HG02798 (cell line): ENCODE data around the gene FLT3LG.
A peak's percentile ranks its signal among the peaks of the same experiment; 100 is the strongest.
"Not testable (repeated sequence)": the region's sequence is repeated elsewhere in the genome, so short reads cannot be mapped to it uniquely, and the experiment has no call there.

Source experiments
- ATAC-seq: cut with Tn5 transposase; IDR thresholded peaks from one replicate; pipeline ENCODE4 v1.9.1; 2021; ENCODE audit warnings: mild to moderate bottlenecking; ENCODE audit not compliant: unreplicated experiment, poor library complexity

Gene FLT3LG

DNA sequence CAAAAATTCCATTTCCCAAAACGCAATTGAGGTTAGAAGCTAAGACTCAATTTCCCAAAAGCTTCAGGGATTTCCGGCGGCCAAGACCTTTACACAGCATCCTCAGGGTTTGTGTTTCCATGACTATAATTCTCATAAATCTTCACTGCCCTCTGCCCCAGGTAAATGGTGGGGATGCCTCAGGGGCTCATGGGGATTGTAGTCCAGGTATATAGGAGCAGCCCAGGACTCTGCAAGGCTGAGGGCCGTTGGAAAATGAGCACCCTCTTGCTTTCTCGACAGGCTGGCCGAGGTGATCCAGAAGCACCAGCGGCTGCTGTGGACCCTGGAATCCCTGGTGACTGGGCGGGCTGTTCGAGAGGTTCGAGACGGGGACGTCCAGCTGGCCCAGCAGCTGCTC, 14.6 kb upstream of the FLT3LG start:
- no peak for ATAC-seq

DNA sequence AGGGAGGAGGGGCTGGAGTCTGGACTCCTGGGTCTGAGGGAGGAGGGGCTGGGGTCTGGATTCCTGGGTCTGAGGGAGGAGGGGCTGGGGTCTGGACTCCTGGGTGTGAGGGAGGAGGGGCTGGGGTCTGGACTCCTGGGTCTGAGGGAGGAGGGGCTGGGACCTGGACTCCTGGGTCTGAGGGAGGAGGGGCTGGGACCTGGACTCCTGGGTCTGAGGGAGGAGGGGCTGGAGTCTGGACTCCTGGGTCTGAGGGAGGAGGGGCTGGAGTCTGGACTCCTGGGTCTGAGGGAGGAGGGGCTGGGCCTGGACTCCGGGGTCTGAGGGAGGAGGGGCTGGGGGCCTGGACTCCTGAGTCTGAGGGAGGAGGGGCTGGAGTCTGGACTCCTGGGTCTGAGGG, 12.9 kb upstream of the FLT3LG start:
- ATAC-seq: not testable (repeated sequence)

DNA sequence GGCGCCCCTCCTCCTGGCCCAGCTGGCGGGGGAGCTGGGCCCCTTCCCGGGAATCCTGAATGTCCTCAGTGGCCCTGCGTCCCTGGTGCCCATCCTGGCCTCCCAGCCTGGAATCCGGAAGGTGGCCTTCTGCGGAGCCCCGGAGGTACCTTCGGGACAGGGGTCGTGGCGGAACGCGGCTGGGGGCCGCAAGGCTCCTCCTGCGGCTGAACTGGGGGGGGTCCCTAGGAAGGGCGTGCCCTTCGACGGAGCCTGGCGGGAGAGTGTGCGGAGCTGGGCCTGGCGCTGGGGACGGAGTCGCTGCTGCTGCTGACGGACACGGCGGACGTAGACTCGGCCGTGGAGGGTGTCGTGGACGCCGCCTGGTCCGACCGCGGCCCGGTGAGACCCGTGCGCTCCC, 12.4 kb upstream of the FLT3LG start:
- ATAC-seq: no peak

DNA sequence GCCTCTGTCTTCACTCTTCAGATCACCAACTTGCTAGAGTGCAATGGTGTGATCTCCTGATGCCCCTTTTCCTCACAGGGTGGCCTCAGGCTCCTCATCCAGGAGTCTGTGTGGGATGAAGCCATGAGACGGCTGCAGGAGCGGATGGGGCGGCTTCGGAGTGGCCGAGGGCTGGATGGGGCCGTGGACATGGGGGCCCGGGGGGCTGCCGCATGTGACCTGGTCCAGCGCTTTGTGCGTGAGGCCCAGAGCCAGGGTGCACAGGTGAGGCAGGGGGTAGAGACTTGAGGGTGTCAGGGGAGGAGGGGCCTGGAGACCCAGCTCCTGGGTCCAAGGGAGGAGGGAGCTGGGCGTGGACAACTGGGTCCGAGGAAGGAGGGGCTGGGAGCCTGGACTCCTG, 11.5 kb upstream of the FLT3LG start:
- no peak for ATAC-seq

DNA sequence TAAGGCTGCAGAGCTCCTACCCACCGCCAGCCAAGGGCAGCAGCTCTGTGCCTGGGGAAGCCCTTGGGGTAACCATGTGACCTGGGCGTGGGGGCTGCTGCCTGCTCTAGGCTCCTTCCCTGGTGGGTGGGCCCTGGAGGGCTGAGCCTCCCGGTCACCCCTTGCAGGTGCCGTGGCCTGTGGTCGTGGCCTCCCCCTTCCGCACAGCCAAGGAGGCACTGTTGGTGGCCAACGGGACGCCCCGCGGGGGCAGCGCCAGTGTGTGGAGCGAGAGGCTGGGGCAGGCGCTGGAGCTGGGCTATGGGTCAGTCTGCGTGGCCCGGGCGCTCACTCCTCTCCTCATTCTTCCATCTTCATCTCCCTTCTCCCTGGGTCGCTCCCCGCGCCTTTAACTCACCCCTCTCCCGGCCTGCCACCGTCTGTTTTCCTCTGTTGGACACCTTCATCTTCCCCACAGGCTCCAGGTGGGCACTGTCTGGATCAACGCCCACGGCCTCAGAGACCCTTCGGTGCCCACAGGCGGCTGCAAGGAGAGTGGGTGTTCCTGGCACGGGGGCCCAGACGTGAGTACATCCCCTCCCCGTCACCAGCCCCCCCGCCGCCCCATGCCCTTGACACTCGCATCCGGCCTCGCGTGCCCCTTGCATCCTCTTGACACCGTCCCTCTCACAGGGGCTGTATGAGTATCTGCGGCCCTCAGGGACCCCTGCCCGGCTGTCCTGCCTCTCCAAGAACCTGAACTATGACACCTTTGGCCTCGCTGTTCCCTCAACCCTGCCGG, 9.9 kb upstream of the FLT3LG start:
- ATAC-seq: no peak

DNA sequence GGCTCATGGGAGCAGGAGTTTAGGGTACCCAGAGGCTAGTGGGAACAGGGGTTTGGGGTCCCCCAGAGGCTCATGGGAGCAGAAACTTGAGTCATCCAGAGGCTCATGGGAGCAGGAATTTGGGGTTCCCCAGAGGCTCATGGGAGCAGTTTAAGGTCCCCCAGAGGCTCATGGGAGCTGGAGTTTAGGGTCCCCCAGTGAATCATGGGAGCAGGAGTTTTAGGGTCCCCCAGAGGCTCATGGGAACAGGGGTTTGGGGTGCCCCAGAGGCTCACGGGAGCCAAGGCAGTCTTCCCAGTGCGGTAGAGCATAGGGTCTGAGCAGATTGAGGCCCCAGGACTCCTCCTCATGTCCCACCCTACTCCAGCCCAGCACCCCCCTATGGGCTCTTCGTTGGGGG, 8.6 kb upstream of the FLT3LG start:
- ATAC-seq: no peak

DNA sequence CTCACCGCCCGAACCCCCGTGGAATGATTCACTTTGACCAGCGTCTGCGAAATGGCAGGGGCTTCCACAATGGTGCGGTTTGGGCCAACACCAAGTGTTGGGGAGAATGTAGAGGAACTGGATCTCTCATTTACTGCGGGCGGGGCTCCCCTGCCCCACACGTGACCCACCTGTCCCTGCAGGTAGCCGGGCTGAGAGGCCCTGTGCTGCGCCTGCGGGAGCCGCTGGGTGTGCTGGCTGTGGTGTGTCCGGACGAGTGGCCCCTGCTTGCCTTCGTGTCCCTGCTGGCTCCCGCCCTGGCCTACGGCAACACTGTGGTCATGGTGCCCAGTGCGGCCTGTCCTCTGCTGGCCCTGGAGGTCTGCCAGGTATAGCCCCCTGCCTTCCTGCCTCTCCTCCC, 5.8 kb upstream of the FLT3LG start:
- no peak for ATAC-seq

DNA sequence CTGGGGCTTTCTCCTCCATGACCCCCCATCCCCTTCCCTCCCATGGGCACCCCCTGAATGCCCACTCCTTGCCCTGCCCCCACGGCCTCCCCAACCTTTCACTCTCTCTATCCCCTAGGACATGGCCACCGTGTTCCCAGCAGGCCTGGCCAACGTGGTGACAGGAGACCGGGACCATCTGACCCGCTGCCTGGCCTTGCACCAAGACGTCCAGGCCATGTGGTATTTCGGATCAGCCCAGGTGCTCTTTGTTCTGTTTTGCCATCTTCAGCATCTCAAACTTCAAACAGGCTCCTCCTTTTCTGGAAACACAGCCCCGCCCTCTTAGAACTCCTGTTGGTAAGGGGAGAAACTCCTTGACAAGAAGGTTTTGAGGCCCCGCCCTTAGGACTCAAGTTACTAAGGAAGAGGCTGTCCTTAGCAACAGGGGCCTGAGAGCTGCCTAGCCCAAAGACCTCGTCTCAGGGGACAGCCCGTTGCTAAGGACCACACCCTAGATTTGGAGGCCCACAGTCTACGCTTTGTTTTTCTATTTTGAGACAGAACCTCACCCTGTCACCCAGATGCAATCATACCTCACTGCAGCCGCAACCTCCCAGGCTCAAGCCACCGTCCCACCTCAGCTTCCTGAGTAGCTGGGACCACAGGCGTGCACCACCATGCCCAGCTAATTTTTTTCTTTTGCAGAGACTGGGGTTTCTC, 5.1 kb upstream of the FLT3LG start:
- ATAC-seq: no peak

DNA sequence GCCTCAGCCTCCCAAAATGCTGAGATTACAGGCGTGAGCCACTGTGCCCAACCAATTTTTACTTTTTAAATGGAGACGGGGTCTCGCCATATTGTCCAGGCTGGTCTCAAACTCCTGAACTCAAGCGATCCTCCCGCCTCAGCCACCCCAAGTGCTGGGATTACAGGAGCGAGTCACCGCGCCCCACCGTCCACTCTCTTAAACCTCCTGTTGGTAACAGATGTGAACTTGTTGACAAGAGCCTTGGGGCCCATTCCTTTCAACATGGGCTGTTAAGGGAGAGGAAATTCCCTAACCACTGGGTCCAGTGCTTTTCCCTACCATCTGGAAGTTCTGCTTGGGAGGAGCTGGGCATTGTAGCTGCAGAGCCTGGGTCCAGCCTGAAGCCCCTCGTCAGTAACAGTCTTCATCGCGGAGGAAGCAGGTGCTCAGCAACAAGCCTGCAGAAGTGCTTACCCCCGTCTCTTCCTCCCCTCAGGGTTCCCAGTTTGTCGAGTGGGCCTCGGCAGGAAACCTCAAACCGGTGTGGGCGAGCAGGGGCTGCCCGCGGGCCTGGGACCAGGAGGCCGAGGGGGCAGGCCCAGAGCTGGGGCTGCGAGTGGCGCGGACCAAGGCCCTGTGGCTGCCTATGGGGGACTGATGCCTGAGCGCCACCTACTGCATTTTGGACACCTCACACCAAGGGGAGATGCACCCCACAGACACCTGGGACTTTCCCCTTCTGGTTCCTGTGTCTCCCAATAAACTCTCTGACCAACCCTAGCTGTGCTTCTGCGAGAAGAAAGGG, 4.0 kb upstream of the FLT3LG start:
- ATAC-seq: peak; percentile 60

DNA sequence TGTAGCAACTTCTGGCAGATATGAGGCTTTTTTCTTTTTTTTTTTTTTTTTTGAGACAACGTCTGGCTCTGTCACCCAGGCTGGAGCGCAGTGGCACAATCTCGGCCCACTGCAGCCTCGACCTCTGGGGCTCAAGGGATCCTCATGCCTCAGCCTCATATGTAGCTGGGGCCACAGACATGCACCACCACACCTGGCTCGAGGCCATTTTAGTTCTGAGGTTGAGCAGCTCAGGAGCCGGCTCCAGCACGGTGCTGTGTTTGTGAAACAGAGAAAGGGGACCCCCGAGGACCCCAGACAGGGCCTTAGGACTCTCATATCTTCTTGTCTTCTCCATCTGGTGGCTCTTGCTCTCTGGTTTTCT, 3.4 kb upstream of the FLT3LG start:
- ATAC-seq: no peak

DNA sequence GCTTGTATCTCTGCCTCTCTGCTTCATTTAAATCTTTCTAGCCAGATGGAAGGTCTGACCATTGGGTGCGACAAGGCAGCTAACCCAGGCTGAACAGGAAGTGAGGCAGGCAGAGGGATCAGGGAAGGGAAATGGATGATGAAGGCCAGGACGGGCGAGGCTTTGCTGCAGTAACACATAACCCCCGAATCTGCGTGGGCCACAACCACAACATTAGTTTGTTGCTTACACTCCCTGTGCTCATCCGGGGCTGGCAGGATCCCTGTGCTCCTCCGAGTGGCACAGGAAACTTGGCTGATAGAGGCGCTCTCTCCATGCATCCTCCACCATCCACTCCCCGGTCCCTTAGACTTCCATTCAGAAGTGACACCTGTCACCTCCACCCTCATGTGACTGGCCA, 1.1 kb upstream of the FLT3LG start:
- no peak for ATAC-seq

DNA sequence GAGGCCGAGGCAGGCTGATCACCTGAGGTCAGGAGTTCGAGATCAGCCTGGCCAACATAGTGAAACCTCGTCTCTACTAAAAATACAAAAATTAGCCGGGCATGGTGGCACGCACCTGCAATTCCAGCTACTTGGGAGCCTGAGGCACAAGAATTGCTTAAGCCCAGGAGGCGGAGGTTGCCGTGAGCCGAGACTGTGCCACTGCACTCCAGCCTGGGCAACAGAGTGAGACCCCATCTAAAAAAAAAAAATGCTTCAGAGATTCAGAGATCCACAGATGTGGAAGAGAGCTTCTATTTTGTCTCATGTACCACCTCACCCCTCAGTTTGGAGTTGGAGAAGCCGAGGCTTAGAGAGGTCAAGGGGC, 531 bp upstream of the FLT3LG start:
- ATAC-seq: not testable (repeated sequence)

DNA sequence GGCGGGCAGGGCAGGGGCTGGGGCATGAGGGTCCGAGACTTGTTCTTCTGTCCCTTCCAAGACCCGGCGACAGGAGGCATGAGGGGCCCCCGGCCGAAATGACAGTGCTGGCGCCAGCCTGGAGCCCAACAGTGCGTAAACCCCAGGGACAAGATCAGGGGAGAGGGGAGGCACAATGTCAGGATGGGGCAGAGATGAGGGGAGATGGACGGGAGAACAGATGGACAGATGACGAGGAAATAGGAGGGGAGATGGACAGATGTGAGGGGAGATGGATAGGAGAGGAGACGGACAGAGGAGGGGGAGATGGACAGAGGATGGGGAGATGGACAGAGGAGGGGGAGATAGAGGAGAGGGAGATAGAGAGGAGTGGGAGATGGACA, 518 bp downstream of the FLT3LG start:
- ATAC-seq: no peak

DNA sequence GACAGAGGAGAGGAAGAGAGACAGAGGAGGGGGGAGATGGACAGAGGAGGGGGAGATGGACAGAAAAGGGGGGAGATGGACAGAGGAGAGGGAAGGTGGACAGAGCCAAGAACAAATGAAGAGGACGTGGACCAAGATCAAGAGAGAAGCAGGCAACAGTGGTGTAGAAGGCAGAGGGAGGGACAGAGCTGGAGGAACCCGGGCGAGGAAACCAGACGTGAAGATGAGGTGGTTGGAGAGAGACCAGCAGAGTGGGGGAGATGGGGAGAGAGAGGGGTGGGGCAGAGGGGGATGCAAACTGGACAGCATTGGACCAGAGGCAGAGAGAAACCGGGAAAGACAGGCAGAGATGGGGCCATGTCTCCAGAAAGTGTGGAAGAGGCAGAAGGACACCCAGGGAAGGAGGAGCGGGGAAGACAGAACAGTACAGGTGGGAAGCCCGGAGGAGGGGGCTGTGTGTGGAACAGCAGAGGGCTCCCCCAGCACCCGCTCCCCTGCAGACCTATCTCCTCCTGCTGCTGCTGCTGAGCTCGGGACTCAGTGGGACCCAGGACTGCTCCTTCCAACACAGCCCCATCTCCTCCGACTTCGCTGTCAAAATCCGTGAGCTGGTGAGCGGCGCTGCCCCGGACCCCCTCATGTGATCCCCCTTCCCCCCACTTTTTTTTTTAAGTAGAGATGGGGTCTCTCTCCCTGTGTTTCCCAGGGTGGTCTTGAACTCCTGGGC, 1.3 kb downstream of the FLT3LG start:
- no peak for ATAC-seq

DNA sequence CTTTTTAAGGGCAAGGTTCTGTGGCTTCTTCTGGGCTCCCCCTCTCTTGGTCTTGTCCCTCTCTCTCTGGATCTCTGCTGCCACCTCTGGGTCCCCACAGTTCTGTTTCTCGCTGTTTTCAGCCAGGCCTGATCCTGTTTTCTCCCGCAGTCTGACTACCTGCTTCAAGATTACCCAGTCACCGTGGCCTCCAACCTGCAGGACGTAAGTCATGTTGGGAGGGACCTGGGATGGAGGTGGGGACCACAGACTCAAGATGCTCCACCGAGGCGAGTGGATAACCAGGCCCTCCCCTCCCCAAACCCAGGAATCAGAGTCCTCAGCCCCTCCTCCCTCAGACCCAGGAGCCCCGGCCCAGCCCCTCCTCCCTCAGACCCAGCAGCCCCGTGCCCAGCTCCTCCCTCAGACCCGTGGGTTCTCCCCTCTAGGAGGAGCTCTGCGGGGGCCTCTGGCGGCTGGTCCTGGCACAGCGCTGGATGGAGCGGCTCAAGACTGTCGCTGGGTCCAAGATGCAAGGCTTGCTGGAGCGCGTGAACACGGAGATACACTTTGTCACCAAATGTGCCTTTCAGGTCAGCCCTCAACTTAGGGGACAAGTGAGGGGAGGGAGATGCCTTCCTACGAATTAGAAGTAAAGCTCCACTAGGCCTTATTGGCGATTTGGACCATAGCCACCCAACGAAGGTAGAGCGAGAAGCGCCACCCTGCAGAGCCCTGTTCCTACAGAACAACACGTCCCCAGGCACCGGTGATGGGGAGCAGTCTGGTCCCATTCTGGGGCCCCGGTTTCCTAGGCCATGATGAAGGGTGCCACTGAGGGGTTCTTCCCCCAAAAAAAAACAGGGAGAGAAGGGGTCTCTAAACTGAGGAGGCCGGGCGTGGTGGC, 2.2 kb downstream of the FLT3LG start:
- no peak for ATAC-seq

DNA sequence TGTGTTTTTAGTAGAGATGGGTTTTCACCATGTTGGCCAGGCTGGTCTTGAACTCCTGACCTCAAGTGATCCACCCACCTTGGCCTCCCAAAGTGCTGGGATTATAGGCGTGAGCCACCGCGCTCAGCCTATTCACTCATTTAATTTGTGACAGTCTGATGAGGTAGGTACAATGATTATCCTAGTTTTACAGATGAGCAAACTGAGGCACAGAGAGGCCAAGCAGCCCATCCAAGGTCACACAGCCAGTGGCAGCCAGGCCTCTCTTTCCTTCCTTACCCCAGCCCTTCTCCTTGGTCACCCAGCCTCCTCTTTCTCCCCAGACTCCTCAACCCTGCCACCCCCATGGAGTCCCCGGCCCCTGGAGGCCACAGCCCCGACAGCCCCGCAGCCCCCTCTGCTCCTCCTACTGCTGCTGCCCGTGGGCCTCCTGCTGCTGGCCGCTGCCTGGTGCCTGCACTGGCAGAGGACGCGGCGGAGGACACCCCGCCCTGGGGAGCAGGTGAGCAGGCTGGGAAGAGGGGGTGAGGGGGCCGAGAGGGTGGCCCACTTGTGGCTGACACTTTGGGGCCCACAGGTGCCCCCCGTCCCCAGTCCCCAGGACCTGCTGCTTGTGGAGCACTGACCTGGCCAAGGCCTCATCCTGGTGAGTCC, 6.1 kb downstream of the FLT3LG start:
- no peak for ATAC-seq

DNA sequence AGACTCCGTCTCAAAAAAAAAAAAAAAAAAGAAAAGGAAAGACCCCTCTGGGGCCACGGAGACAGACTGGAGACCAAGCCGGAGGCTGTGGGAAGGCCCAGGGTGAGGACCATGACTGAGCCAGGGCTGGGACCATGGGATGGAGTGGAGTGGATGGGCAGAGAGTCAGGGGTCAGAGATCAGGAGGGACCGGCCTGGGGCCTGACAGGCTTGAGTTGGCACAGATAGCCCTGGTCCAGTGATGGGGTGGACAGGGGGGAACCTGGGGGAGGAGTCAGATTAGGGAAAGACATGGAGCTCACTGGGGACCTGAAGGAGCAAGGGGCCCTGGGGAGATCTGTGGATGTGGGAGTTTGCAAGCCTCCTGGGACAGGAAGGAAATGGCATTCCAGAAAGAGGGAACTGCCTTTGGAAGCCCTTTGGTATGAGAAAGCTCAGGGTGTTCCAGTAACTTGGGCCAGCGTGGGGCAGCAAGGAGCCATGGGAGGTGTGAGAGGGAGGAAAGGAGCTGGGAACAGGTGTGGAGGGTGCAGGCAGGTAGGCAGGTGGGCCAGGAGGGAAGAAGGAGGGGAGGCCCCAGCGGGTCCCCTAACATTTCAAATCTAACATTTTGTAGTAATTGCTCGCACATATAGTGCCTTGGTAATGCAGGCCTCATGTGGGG, 7.1 kb downstream of the FLT3LG start:
- no peak for ATAC-seq

DNA sequence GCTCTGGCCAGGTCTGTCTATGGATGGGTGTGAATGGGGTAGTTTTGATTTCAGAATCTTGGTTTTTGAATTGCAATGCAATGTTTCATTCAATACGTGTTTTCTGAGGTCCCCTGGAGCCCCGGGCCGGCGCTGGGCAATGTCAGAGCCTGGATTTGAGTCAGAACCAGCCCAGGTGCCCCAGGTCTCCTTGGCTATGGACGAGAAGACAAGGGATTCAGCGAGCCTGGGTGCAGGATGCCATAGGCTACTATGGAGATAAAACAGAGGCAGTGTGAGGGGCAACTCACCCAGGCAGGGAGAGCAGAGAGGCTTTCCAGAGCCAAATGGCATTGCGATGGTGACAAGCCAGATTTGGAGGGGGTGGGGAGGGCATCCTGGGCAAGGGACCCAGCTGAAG, 12.2 kb downstream of the FLT3LG start:
- no peak for ATAC-seq
